NCI-H345 treated with DMSO at 0.1 percent for 48 hours (cell line): ENCODE data around the gene GMDS.

ENCODE experiments used
- DNase-seq: peaks from one replicate; lab custom pipeline; 2025; ENCODE audit not compliant: unreplicated experiment; lab: John Stamatoyannopoulos, UW

GMDS gene

DNA sequence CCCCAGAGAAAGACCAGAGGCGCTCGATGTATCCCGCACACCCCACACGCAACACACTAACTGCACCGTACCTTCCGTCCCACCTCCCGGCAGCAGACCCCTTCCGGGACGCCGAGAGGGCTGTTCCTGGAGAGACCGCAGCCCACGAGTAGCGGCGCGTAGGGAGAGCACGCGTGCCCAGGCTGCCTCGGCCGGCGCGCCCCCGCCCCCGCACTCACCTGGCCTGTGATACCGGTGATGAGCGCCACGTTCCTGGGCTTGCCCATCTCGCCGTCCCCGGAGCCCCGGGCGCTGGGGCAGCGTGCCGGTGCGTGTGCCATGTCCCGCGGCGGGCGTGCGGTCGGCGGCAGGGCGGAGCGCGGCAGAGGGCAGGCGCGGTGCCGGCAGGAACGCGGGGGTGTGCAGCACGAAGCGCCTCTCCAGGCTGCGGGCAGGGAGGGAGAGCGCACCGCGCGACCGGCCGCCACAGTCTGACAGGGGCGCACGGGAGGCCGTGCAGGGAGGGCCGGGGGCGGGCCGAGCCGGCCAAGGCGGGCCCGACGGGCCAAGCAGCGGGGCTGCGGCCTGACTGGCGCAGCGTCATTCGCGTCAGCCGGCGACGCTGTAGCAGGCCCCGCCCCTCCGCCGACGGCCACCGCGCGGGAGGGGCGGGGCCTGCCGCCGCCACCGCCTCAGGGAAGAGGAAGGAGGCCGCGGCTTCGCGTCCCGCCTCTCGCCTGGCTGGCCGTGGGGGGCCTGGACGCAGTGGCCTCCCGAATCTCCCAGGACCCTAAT, at the start of gene GMDS:
GMDS (minus strand) TSS at position 503 of the 774 bp plus-strand sequence.
- no peak for DNase-seq

DNA sequence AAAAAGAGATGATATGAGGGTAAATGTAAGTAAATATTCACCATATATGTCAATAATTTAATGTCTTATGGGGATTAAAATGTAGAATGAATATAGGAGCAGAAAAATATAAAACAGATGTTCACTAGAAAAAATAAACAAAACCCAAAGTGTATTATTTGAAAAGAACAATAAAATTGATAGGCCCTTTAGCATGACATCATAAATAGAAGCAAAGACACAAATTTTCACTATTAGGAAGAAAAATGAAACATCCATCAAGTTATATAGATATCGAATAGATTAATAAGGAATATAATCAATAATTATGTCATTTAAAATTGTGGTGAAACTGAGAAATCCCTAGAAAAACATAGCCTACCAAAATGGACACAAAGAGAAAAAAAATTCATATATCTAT, 40.1 kb upstream of the GMDS start:
- DNase-seq, result no peak

DNA sequence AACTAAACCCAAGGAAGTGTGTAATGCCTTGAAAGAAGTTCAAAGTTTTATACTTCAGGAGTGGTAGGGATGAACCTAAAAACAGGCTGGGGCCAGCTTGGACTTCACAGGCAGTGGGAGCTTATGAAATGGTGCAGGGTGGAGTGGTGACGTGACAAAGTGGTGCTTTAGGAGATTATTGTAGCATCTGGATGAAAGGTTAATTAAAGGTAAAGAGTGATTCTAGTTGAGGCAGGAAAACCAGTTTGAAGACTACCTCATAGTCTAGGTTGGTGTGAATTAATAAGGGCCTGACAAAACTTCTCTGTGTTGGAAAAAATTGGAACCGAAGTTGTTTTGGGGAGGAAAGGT, 30.5 kb upstream of the GMDS start:
- no peak for DNase-seq

DNA sequence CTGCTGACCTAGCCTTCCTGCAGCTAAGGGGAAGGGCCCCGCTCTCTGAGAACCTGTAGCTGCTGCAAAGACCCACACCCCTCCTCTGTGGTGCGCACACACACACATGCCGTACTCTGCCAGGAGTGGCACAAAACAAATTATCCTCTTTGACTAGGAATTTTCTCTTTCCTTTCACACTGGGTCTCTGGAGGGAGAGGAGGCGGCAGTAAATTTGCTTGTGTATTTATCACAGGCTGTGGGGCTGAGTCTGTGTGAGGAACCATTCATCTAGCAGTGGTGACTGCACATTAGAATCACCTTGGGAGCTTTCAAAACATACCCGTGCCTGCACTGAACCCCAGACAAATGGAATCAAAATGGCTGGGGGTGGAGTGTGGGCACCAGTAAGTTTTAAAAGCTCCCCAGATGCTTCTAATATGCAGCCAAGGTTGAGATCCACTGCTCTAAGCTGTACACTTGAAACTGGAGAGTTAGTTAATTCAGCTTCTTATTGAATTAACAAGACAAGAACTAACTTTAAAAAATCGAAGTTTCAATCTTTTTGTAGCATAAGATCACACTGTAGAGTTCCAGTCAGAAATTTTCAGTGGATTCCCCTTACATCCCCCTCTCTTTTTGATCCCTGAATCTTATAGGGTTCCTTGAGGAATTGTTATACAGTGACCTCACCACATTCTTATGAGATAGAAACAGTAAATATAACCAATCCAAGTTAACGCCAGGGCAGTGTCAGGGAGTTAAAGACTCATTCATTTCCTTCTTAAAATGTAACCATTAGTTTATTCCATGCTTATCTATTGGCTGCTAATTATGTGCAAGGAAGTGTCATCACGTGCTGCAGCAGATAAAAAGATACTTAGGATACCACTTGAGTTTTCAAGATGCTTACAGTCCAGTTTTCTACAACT, 29.8 kb upstream of the GMDS start:
- DNase-seq, result no peak

DNA sequence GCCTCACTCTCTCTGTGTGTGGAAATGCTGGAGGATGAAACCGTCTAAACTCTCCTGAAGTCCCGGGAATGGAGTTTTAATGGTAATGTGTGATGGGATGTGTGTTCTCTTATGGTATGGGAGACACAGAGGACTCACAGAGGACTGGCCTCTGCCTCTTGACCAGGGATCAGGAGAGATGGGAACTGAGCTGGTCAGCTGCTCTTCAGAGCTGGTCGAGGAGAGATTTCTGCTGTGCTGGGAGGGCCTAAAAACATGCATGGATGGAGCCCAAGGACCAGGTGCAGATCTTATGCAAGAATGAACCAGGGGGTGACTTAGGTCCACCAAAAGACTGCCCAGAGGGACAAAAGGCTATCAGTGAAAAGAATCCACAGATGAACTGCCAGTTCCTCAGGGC, 27.3 kb upstream of the GMDS start:
- DNase-seq, result no peak

DNA sequence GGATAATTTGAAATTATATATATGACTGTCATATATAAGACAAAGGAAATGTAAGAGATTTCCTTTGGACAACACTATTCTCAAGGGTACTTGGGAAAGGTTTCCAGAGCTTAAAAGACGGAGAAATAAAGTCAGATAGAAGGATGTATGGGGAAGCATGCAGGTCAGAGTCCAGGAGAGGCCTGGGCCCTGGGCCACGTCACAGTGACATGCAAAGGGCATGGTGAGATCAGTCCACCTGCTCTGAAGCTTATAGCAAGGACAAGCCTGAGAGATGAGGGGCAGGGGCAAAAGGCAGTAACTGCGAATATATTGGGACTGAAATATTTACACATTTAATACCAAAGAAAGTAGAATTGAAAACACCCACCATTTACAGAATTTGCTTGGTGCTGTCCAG, 24.6 kb upstream of the GMDS start:
- no peak for DNase-seq

DNA sequence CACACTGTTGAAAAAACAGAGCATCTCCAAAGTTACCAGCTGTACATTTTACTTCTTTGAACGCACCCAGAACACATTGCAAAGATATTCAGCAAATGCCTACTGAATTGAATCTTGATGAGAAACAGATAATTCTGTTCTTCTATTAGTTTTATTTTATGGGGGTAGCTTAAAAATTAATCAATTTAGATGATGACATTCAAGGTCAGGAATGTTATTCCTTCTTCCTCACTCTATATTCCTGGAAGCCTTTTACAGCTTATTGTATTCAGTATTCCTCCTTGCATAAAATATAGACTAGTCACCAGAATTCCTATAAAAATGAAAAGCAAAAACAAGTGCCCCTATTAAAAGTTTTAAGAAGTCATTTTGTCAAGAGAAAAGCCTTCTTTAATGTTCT, 21.4 kb upstream of the GMDS start:
- DNase-seq, result no peak

DNA sequence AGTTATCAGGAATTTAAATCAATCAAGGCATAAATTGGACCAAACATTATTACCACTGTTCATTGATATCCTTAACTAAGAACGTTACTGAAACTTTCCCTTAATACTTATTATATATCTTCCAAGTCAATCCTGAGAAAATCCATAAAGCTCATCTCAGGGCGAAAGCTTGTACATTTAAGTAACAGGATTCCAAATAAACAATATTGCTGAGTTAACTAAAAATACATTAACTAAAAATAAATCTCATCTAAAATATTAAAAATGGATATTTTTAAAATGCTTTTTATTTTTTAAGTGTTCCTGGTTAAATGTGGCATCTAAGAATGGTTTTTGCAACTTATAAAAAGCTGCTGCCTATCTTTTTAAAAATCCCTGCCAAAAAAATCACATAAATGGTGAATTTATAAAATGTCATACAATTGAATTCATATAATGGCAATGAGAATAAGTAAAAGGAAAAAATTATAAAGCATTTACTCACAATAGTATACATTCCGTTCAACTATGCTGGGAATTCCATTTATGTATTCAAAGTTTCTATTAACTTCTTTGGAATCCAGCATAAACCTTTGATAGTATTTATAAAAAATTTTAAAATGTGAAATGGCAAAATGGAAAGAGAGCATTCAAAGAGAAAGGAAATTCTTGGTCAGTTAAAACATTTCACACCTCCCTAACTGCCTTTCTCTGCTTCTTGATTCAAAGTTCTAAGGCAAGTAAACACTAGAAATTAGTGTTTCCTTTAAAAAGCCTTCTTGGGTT, 20.8 kb upstream of the GMDS start:
- DNase-seq, result no peak

DNA sequence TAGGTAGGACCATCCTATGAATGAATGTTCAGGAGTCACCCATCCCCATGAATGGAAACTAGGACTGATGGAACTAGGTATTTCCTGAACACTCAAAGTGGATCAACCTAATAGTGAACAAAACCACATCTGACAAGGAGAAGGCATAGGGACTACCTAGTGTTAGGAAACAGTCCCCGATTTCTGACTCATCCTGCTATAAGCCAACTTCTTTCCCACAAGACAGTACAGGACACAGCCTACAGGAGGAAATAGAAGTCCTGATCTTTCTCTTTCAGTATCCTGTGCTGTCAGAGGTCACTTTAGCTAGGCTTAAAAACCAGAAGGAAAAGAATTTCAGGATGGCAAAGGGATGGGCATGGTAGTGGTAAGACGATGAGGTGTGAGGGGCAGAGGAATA, 19.5 kb upstream of the GMDS start:
- DNase-seq, result no peak

DNA sequence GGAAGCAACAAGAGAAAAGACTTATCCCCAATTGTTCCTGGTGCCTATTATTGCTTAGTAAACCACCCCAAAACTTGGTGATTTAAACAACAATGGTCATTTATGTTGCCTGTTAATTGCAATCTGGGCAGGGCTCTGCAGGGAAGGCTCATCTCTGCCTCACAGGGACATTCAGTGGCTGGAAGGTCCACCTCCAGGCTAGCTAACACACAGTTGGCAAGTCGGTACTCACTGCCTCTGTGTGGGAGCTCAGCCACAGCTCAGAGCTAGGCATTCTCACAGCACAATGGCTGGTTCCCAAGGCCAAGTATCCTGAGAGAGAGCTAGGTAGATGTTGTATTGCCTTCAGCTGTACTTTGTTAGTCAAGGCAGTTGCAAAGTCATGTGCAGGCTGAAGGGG, 18.5 kb upstream of the GMDS start:
- no peak for DNase-seq

DNA sequence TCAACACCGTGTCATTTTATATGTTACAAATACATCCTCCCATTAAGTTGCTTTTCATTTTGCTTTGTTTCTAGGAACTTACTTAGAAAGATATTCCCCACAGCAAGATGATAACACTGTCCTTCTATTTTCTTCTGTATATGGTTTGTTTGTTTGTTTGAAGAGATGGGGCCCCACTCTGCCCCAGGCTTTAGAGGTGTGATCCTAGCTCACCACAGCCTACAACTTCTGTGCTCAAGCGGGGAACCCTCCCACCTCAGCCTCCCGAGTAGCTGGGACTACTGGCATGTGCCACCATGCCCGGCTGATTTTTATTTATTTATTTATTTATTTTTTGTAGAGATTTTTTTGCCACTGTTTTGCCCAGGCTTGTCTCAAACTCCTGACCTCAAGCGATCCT, 14.2 kb upstream of the GMDS start:
- no peak for DNase-seq

DNA sequence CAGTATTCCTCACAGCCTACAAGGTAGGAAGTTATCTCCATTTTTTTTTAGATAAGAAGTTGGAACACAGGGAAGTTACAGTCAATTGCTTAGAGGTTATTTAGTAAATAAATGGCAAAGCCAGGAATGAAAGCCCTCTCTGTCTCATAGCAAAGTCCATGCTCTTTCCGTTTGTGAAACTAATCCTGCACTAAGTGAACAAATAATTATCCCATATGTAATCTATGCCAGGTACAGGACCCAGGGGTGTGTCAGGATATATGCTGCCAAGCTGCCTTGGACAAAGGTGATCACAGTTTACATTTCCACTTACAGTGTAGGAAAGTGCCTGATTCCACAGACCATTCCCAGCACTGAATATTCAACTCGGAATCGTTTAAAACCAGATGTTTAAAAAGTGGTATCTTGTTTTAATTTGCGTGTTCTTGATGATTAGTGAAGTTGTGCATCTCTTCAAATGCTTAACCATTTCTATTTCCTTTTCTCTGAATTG, 13.6 kb upstream of the GMDS start:
- no peak for DNase-seq

DNA sequence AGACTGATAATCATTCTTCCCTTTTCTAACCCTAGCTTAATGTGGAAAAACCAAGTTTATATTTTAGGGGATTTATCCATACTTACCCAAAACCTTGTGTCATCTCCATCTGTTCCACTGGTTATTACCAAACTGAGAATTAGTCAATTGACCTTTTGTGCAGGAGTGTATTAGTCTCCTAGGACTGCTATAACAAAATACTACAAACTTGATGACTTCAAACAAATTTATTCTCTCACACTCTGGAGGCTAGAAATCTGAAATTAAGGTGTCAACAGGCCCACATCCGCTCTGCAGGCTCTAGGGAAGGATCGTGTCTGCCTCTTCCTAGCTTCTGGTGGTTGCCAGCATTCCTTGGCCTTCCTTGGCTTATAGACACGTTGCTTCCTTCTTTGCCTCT, 12.7 kb upstream of the GMDS start:
- DNase-seq, result no peak

DNA sequence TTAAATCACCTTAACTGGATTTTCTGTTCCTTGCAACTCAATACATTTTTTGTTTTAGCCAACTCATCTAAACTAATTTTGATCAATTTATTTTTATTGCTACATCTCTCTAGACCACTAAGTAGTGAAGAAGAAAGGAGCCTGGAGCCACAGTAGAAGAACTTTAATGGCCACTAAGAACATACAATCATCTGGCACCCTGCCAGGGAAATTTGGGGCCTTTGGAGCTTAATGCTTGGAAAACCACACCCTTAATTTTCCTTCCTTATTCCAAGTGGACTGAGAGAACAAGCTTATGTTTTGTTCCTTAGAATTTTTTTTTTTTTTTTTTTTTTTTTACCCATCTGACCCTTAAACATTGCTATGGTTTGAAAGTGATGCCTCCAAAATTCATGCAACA, 12.0 kb upstream of the GMDS start:
- DNase-seq, result no peak

DNA sequence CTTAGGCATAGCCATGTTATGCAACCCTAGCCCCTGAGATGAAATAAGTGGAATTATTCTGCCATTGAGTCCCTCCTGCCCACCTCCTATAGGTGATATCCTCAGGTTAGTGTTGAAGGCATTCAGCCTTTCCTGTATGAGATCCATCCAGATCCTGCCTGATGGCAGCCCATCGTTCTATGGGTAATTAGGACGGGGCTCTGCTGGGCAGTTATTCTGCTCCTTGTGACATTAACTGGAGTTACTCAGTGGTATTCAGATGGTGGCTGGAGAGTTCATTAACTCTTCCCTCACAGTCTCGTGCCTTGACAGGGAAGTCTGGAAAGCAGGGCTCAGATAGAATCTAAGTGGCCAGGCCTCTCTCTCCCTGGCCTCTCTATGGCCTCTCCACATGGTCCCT, 9.3 kb upstream of the GMDS start:
- DNase-seq, result no peak

DNA sequence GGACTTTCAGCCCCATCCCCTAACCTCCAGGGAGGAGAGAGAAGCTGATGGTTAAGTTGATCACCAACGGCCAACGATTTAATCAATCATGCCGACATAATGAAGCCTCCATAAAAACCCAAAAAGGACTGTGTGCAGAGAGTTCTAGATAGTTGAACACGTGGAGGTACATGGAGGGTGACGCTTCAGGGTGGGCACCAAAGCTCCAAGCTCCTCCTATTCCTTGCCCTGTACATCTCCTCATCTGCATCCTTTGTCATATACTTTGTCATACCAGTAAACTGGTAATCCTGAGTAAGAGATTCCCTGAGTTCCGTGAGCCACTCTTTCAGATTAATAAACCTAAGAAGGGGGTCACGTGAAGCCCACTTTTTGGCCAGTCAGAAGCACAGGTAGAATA, 3.7 kb upstream of the GMDS start:
- DNase-seq, result no peak

DNA sequence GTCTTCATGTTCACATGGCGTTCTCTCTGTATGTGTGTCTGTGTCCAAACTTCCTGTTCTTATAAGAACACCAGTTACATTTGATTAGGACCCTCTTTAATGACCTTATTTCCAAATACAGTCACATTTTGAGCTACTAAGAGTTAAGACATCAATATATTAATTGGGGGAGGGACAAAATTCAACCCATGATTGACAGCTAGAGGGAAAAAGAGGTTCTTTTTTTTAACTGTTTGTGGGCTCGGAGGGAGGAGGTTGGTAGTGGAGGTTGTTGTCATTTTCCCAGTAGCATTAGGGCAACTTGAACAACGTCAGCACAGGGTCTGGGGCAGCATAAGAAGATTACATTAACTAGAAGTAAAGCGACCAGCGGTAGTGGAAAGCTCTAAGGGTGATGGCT, 2.3 kb upstream of the GMDS start:
- no peak for DNase-seq

DNA sequence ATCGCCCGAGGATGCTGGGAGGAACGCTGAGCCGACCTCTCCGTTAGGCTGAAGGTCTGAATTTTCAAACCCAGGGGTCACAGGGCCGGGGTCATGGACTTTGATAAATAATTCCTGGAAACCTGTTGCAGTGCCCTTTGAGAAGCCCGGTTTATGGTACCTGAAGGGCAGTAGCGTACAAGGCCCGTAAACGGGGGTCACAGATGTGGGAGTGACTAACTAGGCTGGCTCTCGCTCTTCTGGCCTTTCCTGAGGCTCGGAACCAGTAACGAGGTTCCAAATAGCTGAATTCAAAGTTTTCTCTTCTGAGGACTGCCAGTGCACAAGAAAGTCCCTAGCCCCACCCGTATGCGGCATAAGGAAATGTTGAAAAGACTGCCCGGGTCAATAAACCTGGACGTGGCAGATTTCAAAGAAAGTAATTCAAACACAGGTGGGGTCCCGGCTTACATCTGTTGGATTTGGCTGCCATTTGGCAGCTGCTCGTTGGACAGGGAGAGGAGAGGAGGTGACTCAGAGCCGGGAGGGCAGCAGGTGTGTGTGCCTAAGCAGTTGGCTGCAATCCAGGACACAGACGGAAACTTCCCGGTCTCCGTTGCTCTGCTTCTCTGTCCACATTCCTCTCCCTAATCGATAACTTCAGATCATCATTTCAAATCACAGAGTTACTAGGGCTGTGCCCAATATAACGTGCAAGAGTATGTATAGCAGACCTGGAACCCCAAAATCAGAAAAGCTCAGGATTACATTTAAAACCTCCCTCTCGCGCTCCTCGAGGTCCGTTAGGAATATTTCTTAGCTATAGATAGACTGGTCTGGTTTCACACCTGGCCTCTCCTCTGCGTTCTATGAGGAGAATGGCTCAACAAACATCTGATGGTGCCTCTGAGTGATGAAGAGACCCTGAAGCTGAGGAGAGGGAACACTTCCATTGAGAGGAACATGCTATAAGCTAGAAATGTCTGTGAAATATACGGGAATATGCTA, 765 bp upstream of the GMDS start:
- peak; percentile 45 for DNase-seq

DNA sequence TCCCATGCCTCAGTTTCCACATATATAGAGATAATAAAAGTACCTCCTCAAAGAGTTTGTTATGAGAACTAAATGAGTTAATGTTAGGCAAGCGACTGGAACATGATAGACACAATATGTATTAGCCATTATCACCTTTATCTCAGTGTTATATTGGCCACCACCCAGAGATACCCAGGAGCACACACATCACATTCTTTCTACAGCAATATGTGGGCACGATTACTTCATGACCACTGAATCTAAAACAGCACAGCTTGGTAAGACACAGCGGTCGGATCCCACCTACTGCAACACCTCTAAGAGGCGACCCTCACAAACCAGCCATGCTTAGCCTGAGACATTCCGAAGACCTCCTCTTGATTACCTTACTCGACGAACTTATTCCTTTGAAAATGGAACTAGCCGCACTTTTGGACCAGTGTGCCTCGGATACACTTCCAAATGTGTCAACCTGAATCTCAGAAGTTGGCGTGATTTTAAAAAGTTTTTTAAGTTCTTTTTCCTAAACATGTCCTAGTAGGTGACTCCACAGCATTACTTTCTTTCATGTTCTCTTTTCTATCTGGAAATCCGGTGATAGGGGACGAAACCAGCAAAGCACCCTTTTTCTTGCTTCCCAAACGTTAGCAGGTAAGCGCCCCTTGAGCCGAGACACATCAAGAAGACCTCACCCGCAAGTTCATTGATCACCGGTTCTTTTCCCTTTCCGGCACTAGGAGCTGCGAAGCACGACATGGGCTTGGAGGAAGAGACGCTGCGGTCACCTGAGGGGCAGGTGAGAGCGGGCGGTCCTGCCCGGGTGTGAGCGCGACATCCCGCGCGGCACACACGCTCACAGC, 923 bp downstream of the GMDS start:
- DNase-seq, result no peak

DNA sequence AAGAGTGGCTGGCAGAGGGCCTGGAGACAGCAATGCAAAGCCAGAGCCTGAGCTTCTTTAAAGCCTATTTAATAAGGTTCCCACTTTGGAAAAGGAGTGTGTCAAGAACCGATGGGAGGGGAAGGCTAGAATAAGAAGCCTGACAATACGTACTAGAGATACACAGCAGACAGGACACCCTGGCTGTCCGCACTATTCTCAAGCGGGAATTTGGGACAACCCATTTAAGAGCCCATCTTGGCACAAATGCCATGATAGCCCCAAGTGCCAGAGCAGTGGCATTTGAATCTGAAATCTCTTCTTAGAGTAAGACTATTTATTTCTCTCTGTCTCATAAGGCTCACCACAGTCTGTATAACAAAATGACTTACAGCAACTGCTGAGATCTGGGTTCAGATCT, 3.1 kb downstream of the GMDS start:
- DNase-seq, result no peak
